SJCRH30 (cell line): ENCODE results near the gene RAD50. TPM values are rescaled to one million over a fixed set of nuclear protein-coding genes. Genes with fewer than 3 reads are reported as not detected.
"Not testable (repeated sequence)": the region's sequence is repeated elsewhere in the genome, so short reads cannot be mapped to it uniquely, and the experiment has no call there.

Source experiments
- DNase-seq, 2 experiments: peaks; one replicate each; pipeline ENCODE4 v3.0.0-alpha.2; 2015 to 2020
- H3K27ac ChIP-seq: fragments of 250-450 bp; sonication (Bioruptor Pico); 2 replicates; pipeline ENCODE4 v1.5.1; 2020; ENCODE audit warnings: mild to moderate bottlenecking, moderate library complexity
- H3K27me3 ChIP-seq: fragments of 250-450 bp; sonication (Bioruptor Pico); 2 replicates; pipeline ENCODE4 v1.5.1; 2020; ENCODE audit warnings: mild to moderate bottlenecking, moderate library complexity
- H3K36me3 ChIP-seq: fragments of 250-450 bp; sonication (Bioruptor Pico); 2 replicates; pipeline ENCODE4 v1.5.1; 2020; ENCODE audit warnings: mild to moderate bottlenecking, moderate library complexity
- H3K4me1 ChIP-seq: fragments of 250-450 bp; sonication (Bioruptor Pico); 2 replicates; pipeline ENCODE4 v1.5.1; 2020; ENCODE audit warnings: mild to moderate bottlenecking, moderate library complexity
- H3K4me3 ChIP-seq: fragments of 250-450 bp; sonication (Bioruptor Pico); 2 replicates; pipeline ENCODE4 v1.5.1; 2020; ENCODE audit warnings: mild to moderate bottlenecking, moderate library complexity
- H3K9me3 ChIP-seq: fragments of 250-450 bp; sonication (Bioruptor Pico); replicated peaks from 2 replicates; pipeline ENCODE4 v1.5.1; 2020; ENCODE audit warnings: mild to moderate bottlenecking, moderate library complexity
- total RNA-seq: library from RNA; depleted of rRNA; stranded (reverse); fragments of >200 nt; shearing (Covaris generic); gene quantifications from 2 replicates; pipeline ENCODE4 v1.2.3, GENCODE V29; 2014

Gene RAD50
- total RNA-seq, 1 experiment from 2014 or later: 28.2 TPM

DNA sequence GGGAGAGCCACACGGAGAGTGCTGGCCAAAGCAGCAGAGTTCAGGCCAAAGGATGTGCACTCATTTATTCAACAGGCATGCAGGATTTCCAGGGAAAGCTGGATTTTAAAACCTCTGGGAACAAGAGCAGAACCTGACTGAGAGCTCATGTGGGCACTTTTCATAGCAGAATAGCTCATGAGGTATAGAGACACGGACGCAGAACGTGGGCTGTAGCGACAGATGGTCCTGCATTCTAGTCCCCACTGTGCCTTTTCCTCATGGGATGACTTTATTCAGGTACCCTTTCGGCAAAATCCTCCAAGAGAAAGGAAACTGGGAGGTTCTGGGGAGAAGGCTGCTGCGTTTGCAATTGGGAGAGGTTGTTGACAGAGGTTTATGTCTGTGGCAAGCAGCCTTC is 122.4 kb downstream of the RAD50 start:
- no peak for DNase-seq
- Histone ChIP-seq H3K27ac (no peak overlapping the region), H3K9me3 (no peaks in the 10 kb centered on the region), H3K4me1 (peaks cover 6% of the 10 kb centered on the region; the same call in 1 of the 2 replicates), H3K27me3 (no peaks in the 10 kb centered on the region), H3K36me3 (no peaks in the 10 kb centered on the region), H3K4me3 (no peak overlapping the region)

DNA sequence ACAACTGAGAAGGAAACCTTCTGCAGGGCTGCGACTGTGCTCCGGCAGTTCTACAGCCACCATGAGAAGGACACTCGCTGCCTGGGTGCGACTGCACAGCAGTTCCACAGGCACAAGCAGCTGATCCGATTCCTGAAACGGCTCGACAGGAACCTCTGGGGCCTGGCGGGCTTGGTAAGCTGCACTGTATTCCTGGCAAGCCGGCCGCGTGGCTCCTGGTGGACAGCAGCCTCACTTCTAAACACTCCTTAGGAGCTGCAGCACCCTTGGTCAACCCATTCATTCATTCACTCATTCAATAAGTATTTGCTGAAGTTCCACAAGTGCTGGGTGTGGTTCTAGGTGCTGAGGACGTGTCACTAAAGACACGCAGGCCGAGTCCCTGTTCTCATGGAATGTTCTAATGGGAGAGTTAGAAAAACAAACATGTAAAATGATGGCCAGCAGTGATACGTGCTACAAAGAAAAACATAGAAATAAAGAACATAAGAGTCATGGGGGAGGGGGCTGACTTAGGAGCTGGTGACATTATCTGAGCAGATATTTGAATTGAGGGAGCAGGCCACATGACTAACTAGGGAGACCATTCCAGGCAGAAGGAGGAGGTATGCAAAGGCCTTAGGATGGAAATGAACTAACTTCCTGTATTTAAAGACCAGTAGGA is 123.1 kb downstream of the RAD50 start:
- no peak overlapping the region for H3K27ac ChIP-seq
- H3K36me3 ChIP-seq: no peaks in the 10 kb centered on the region
- no peaks in the 10 kb centered on the region for H3K27me3 ChIP-seq
- no peaks in the 10 kb centered on the region for H3K9me3 ChIP-seq
- H3K4me3 ChIP-seq: no peak overlapping the region
- DNase-seq: no peak
- peaks cover 6% of the 10 kb centered on the region; the same call in 1 of the 2 replicates for H3K4me1 ChIP-seq

DNA sequence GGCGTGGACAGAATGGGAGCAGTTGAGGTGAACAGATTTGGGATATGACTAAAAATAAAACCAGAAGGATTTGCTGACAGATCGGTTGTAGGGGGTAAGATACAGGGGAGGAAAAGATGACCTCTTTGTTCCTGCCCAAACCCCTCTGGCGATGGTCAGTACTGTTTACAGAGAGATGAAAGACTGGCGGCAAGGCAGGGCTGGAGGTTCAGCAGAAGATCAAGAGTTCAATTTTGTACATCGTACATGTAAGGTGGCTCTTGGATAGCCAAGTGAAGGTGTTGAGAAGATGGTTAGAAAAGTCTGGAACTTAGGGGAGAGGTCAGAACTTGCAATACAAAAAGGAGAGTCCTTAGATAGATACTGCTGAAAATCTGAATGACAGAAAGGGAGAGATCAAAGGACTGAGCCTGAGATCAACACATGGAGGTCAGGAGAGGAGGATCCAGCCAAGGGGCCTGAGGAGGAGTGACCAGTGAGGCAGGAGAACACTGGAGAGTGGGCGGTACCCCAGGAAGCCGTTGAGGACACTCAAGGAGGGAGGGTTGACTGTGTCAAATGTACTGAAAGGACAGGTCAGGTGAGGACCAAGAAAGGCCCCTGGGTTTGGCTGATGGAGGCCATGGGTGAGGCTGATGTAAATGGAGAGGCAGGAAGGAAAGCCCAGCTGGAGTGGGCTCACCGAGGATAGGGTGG is 124.2 kb downstream of the RAD50 start:
- Histone ChIP-seq H3K27me3 (no peaks in the 10 kb centered on the region), H3K9me3 (no peaks in the 10 kb centered on the region), H3K36me3 (no peaks in the 10 kb centered on the region), H3K4me3 (no peak overlapping the region), H3K27ac (no peak overlapping the region), H3K4me1 (peaks cover 6% of the 10 kb centered on the region; the same call in 1 of the 2 replicates)
- DNase-seq: no peak

DNA sequence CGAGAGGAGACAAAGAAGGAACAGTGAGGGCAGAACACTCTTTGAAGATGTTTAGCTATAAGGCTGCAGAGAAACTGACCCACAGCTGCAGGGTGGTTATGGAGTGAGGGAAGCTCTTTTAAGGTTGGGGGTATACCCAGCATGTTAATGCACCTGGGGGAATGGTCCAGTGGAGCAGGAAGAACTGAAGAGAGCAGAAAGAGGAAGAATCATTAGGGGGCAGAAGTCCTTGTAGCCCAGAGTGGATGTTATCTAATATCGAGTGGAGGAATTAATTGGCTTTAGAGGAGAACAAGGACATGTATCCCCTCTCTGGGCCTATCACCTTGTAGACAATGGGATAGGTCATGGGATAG is 124.7 kb downstream of the RAD50 start:
- Histone ChIP-seq H3K4me3 (no peak overlapping the region), H3K36me3 (no peaks in the 10 kb centered on the region), H3K27ac (no peak overlapping the region), H3K4me1 (peaks cover 6% of the 10 kb centered on the region; the same call in 1 of the 2 replicates), H3K27me3 (no peaks in the 10 kb centered on the region), H3K9me3 (no peaks in the 10 kb centered on the region)
- DNase-seq: no peak

DNA sequence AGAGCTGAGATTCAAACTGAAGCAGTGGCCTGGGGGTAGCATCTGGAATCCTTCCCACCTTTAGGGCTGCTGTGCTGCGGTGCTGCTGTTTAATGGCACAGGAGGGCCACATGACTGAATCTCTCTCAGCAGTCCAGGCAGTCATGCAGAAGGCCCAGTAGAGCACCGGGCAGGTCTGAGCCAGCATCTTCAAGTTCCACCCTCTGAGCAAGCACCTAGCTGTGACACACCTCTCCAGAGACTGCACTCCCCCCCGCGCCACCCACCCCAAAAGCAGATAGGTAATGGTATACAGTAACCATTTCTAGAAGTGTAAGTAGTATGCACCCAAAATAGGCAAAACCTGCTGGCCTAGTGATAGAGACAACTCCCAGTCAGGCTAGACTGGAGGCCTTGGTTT is 125.2 kb downstream of the RAD50 start:
- H3K36me3 ChIP-seq: no peaks in the 10 kb centered on the region
- H3K4me3 ChIP-seq: no peak overlapping the region
- DNase-seq: no peak
- H3K4me1 ChIP-seq: peaks cover 4% of the 10 kb centered on the region; the same call in 1 of the 2 replicates
- no peaks in the 10 kb centered on the region for H3K9me3 ChIP-seq
- H3K27ac ChIP-seq: no peak overlapping the region
- no peaks in the 10 kb centered on the region for H3K27me3 ChIP-seq

DNA sequence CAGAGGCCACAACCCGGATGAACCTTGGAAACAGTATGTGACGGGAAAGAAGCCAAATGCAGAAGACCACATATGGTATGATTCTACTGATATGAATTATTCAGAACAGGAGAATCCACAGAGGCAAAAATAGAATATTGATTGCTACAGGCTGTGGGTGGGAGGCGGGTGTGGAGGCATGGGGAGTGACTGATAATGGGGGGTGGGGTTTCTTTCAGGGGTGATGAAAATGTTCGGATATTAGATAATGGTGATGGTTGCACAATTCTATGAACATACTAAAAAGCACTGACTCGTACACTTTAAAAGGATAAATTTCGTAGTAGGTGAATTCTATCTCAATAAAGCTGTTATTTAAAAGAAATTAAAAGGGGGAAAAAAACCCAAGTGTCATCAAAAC is 127.7 kb downstream of the RAD50 start:
- Histone ChIP-seq H3K4me1 (no peaks in the 10 kb centered on the region), H3K27ac (no peak overlapping the region), H3K36me3 (no peaks in the 10 kb centered on the region), H3K4me3 (no peak overlapping the region), H3K27me3 (no peaks in the 10 kb centered on the region), H3K9me3 (no peaks in the 10 kb centered on the region)
- DNase-seq: no peak

DNA sequence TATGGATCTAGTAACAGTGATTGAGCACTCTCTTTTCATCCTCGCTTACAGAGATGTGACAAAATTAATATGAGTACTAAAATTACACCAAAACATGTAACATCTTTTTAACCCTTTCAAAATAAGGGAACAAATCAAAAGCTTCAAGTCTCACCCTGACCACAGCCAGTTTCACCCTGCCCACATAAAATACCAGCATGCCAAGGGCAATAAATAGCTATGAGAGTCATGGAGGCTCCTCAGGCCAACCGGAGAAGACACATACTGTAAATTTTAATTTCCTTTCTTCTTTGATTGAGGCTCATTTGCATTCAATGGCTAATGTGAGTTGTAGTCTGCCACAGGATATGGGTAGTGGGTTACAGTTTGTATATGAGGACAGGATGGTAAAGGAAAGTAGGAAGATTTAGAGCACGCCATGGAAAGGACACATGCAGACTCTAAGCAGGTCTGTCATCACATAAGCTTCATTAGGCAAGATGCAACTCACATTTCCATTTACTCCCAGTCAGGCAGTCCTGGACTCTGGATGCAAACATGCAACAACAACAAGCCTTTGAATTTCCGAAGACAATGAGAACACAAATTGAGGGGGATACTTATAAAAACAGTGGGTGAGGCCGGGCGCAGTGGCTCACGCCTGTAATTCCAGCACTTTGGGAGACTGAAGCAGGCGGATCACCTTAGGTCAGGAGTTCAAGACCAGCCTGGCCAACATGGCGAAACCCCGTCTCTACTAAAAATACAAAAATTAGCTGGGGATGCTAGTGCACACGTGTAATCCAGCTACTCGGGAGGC is 128.3 kb downstream of the RAD50 start:
- no peak for DNase-seq
- no peak overlapping the region for H3K27ac ChIP-seq
- no peaks in the 10 kb centered on the region for H3K27me3 ChIP-seq
- no peaks in the 10 kb centered on the region for H3K36me3 ChIP-seq
- H3K4me1 ChIP-seq: no peaks in the 10 kb centered on the region
- H3K9me3 ChIP-seq: no peaks in the 10 kb centered on the region
- H3K4me3 ChIP-seq: no peak overlapping the region

DNA sequence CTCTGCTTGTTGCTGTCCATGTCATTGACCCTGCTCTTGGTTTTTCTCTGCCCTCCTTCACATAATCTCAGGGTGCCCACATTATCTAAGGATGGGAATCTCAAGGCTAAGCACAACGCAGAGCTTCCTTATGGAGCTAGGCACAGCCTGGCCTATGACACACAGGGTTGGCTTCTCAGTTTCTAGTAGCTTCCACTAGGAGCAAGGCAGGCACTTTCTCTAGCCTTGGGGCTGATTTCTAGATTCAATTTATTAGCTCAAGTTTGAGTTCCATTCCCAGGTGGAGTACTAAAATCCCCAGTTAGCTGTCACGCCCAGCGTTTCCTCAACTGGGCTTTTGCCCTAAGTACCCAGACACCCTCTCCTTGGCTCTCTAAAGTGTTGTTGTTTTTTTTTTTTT is 129.4 kb downstream of the RAD50 start:
- Histone ChIP-seq H3K4me1 (no peaks in the 10 kb centered on the region), H3K27ac (no peak overlapping the region), H3K27me3 (no peaks in the 10 kb centered on the region), H3K4me3 (no peak overlapping the region), H3K36me3 (no peaks in the 10 kb centered on the region), H3K9me3 (no peaks in the 10 kb centered on the region)
- DNase-seq: no peak

DNA sequence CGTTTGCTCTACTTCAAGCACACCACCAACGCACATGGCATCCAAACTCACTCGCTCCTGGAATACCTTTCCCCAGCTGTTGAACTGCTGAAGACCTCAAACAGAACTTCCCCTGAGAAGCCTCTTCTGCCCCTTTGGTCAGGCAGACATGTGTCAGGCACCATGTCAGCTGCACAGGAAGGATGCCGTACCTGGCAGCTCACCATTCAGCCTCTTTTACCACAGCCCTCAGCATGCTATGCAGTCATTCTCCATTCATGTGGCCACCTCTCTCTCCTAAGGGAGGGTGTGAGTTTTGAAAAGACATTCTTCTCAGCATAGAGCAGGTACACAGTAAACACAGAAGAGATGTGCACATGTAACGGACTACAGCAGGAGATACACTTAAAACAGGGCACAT is 131.2 kb downstream of the RAD50 start:
- H3K4me3 ChIP-seq: no peak overlapping the region
- H3K36me3 ChIP-seq: no peaks in the 10 kb centered on the region
- no peaks in the 10 kb centered on the region for H3K9me3 ChIP-seq
- no peak overlapping the region for H3K27ac ChIP-seq
- no peaks in the 10 kb centered on the region for H3K4me1 ChIP-seq
- DNase-seq: no peak
- H3K27me3 ChIP-seq: no peaks in the 10 kb centered on the region

DNA sequence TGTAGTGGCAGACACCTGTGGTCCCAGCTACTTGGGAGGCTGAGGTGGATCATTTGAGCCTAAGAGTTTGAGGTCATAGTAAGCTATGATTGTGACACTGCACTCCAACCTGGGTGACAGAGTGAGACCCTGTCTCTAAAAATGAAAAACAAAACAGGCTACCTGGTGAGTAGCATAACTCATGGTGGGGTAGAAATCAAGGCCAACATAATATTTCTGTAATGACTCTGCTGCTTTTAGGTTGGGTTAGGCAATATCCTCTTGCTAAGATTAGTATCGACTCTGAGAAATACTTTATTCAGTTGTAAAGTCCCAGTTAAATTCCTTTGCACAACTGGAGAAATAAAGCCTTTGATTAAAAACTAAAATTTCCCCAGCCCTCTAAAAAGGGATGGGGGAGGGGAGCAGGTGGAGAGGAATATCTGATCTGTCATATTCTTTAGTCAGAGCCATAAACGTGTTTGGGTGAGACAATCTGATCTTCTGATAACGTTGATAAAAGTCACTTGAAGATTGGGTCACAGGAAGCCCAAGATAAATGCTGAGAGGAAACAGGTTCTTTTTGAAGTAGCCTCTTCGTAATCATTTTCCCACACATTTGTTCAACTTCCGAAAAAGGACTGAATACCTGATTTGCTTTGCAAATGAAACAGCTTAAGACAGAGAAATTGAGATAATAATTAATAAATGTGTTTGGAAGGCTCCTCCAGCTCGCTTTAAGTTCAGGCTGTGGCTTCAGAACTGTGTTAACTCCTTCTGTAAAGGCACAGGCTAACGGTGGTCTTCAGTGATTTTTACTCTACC is 132.0 kb downstream of the RAD50 start:
- DNase-seq: no peak
- H3K27ac ChIP-seq: no peak overlapping the region
- no peak overlapping the region for H3K4me3 ChIP-seq
- H3K9me3 ChIP-seq: no peaks in the 10 kb centered on the region
- H3K4me1 ChIP-seq: no peaks in the 10 kb centered on the region
- no peaks in the 10 kb centered on the region for H3K27me3 ChIP-seq
- no peaks in the 10 kb centered on the region for H3K36me3 ChIP-seq

DNA sequence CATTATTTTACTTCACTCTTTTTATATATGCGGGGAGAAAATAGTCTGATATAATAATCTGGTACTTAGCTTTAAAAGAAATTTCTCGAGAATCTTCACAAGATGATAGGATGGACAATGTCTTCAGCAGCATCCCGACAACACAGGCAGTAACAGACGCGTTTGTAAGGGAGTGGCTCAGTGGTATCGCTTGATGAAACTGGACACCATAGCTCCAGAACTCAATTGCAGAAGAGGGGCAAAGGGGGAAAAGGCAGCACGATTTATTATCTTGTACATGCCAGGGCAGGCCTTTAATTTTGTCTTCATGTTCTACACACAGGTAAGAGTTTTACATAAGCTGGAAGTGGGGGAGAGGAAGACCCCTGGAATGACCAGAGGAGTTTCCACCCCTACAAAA is 132.7 kb downstream of the RAD50 start:
- Histone ChIP-seq H3K27ac (no peak overlapping the region), H3K36me3 (no peaks in the 10 kb centered on the region), H3K4me1 (no peaks in the 10 kb centered on the region), H3K4me3 (no peak overlapping the region), H3K27me3 (no peaks in the 10 kb centered on the region), H3K9me3 (no peaks in the 10 kb centered on the region)
- no peak for DNase-seq

DNA sequence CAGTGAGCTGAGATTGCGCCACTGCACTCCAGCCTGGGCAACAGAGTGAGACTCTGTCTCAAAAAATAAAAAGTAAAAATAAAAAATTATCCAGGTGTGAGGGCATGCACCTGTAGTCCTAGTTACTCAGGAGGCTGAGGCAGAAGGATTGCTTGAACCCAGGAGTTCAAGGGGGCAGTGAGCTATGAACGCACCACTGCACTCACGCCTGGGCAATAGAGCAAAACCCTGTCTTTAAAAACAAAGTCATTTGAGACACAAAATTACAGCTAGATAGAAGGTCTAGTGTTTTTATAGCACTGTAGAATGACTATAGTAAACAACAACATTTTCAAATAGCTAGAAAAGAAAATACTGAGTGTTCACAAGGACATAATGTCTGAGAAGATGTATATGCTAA is 133.4 kb downstream of the RAD50 start:
- H3K4me1 ChIP-seq: no peaks in the 10 kb centered on the region
- H3K9me3 ChIP-seq: no peaks in the 10 kb centered on the region
- no peak overlapping the region for H3K27ac ChIP-seq
- no peaks in the 10 kb centered on the region for H3K27me3 ChIP-seq
- no peak overlapping the region for H3K4me3 ChIP-seq
- no peak for DNase-seq
- no peaks in the 10 kb centered on the region for H3K36me3 ChIP-seq

DNA sequence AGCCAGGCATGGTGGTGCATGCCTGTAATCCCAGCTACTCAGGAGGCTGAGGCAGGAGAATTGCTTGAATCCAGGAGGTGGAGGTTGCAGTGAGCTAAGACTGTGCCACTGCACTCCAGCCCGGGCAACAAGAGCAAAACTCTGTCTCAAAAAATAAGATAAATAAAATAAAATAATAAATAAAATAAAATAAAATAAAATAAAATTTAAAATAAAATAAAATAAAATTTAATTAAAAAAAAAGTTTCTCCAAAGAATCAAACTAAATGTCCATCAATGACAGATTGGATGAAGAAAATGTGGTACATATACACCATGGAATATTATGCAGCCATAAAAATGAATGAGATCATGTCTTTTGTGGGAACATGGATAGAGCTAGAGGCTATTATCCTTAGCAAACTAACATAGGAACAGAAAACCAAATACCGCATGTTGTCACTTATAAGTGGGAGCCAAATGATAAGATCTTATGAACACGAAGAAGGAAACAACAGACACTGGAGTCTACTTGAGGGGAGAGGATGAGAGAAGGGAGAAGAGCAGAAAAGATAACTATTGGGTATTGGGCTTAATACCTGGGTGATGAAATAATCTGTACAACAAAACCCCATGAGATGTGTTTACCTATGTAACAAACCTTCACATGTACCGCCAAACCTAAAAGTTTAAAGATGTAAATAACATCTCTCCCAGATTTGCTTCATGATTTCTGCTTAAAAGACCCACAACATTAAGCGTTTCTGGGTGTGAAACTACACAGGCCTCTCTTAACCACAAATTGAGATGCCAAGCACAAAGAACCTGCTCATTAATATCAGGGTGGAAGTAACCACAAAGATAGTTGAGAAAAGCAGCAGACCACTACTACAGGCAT is 135.2 kb downstream of the RAD50 start:
- H3K27me3 ChIP-seq, DNase-seq, H3K9me3 ChIP-seq, H3K4me1 ChIP-seq, H3K4me3 ChIP-seq, H3K36me3 ChIP-seq, H3K27ac ChIP-seq: not testable (repeated sequence)

DNA sequence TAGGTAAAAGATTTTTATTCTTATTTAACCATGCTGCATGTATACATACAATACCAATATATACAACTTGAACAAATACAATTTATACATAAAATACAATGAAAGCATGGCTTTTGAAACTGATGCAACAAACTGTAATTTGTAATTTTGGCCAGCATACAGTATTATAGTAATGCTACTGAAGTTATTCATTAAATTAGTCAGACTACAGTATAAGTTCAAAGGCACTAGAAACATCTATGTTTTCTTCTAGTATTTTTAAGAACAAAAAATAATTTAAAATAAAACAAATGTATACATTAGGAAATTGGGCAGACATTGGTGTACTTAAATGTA is 135.8 kb downstream of the RAD50 start:
- no peak overlapping the region for H3K4me3 ChIP-seq
- DNase-seq: no peak
- H3K4me1 ChIP-seq: no peaks in the 10 kb centered on the region
- no peaks in the 10 kb centered on the region for H3K9me3 ChIP-seq
- no peaks in the 10 kb centered on the region for H3K27me3 ChIP-seq
- no peaks in the 10 kb centered on the region for H3K36me3 ChIP-seq
- no peak overlapping the region for H3K27ac ChIP-seq
